Heart left ventricle (tissue), 16 donors: ENCODE measurements around the gene ISLR2. TPM values are rescaled to one million over a fixed set of nuclear protein-coding genes. Genes with fewer than 3 reads are reported as not detected.

ENCODE experiments used
- ATAC-seq, 4 donors: fragments of 200-7000 bp; cut with Tn5 transposase; one replicate each; pipeline ENCODE4 v1.9.1; 2020 to 2022; ENCODE audit warnings: moderate library complexity in 4 of 4, mild to moderate bottlenecking in 3 of 4, moderate number of reproducible peaks in 1 of 4
- DNase-seq, 5 donors: peaks; one replicate each; pipeline ENCODE4 v3.0.0-alpha.2; 2020
- H3K27ac ChIP-seq, 12 donors: fragments of 200-600 bp; sonication (generic) in 4 of 12; one replicate each; pipeline versions ENCODE4 v1.5.0 to v1.8.0; 2016 to 2022; ENCODE audit warnings: mild to moderate bottlenecking in 2 of 12
- H3K27me3 ChIP-seq, 9 donors: fragments of 200-600 bp; sonication (generic) in 2 of 9; one replicate each; pipeline versions ENCODE4 v1.5.1 to v1.8.0; 2016 to 2022; ENCODE audit warnings: mild to moderate bottlenecking in 3 of 9
- H3K36me3 ChIP-seq, 9 donors: fragments of 200-600 bp; sonication (generic) in 2 of 9; one replicate each; pipeline versions ENCODE4 v1.5.0 to v1.8.0; 2018 to 2022; ENCODE audit warnings: mild to moderate bottlenecking in 2 of 9
- H3K4me1 ChIP-seq, 12 donors: fragments of 200-600 bp; sonication (generic) in 4 of 12; one replicate each; pipeline versions ENCODE4 v1.5.0 to v1.8.0; 2016 to 2022; ENCODE audit warnings: mild to moderate bottlenecking in 3 of 12
- H3K4me3 ChIP-seq, 12 donors: fragments of 200-600 bp; sonication (generic) in 4 of 12; one replicate each; pipeline versions ENCODE4 v1.5.0 to v1.8.0; 2017 to 2022; ENCODE audit warnings: mild to moderate bottlenecking in 9 of 12, moderate library complexity in 4 of 12
- H3K9me3 ChIP-seq, 12 donors: fragments of 200-600 bp; sonication (generic) in 4 of 12; one replicate each; pipeline versions ENCODE4 v1.5.0 to v1.8.0; 2016 to 2022; ENCODE audit warnings: mild to moderate bottlenecking in 1 of 12
- POLR2A ChIP-seq, 2 donors: fragments of 450-650 bp; IDR thresholded peaks; one replicate each; pipeline ENCODE4 v1.6.1; 2017; ENCODE audit warnings: antibody characterized with exemption in 2 of 2, mild to moderate bottlenecking in 2 of 2, moderate library complexity in 2 of 2
- WGBS, 4 donors: extraction: QIAGEN DNeasy Blood & Tissue Kit in 2 of 4; methylation state at CpG; one replicate each; pipeline versions ENCODE4 v1.1.5 to v1.1.7; 2013 to 2018; 5-methylcytosine and 5-hydroxymethylcytosine counted together
- intact Hi-C, 10 donors: fragments of 100-400 bp; cut with DNase I; formaldehyde crosslinking; loops; one replicate each; pipeline versions ENCODE4 v1.11.1 to v1.14.2; 2022
- polyA plus RNA-seq, 2 donors: library from polyadenylated mRNA; stranded (reverse); fragments of 200-250 nt; gene quantifications; one replicate each; pipeline ENCODE4 v1.2.3, GENCODE V29; 2013
- total RNA-seq, 9 donors: library from RNA; depleted of rRNA in 2 of 9; stranded (reverse); fragments of >200 nt in 2 of 9; fragmentation: NEBNext Ultra II Directional in 3 of 9; extraction: Animal tissue kit (Norgen Biotek cat#: 25700) in 3 of 9; gene quantifications; one replicate each; pipeline versions ENCODE4 v1.1.0 to v1.2.4, GENCODE V29; 2016 to 2023
- TF ChIP-seq, protein P1 (sequence below), 12 donors: fragments of 200-600 bp; sonication (generic) in 4 of 12; IDR thresholded peaks; one replicate each; pipeline versions ENCODE4 v1.5.0 to v1.8.0; 2018 to 2022; ENCODE audit warnings: antibody characterized with exemption in 12 of 12, mild to moderate bottlenecking in 5 of 12
- donor health status: ischemic (EF 13 %, LVEDD 7.1; RV severe dilation, severe dysfunction).
- donor health status: healthy with polysubstance abuse.
- donor health status: DM: no; HTN: yes; CAD: no.
- donor health status: DM: no; HTN: no; CAD: no.
- donor health status: ischemic (EF 25% LVEDD 6.9; RV normal size, moderate dysfunction).
- donor health status: ischemic (EF 25% LVEDD 5.7; RV mildly dilated, moderate dysfunction).
- donor health status: healthy.
- donor health status: DM: yes; HTN: yes; CAD: no.
- donor health status: ischemic (EF 35%, LVEDD 5.7; RV mildly dilated, moderate dysfunction).
- donor health status: nonischemic (EF 11% LVEDD 7.7; RV severe dilation, severe dysfunction).
- donor health status: DM: yes; HTN: yes; CAD: no.
- donor health status: PGD.
- donor health status: ischemic (EF 29% LVEDD 5.4; RV normal size, mild dysfunction).
- donor health status: nonischemic (EF 23%, LVEDD 6.1; RV moderate dilation, normal function).

ISLR2 gene
- total and polyA plus RNA-seq, 11 donors, result 1.6 to 9.0 (median 3.1) TPM

DNA sequence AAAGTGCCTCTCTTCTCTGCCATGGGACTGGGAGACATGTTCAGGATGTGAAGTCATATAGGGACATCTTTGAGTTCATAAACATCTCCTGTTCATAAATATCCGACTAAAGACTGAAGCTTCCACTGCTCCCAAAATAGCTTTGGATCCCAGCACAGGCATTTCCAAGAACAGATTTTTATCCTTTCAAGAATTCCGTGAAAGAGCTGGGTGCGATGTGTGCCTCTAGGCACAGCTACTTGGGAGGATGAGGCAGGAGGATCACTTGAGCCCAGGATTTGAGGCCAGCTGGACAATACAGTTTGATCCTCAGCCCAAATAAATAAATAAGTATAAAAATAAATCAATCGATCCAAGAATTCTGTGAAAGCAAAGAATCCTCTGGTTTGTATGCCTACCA, 6.7 kb upstream of the ISLR2 start:
- no peak for TF ChIP-seq POLR2A (IDR thresholded peaks at IDR 0.05)
- TF ChIP-seq, protein P1, sequence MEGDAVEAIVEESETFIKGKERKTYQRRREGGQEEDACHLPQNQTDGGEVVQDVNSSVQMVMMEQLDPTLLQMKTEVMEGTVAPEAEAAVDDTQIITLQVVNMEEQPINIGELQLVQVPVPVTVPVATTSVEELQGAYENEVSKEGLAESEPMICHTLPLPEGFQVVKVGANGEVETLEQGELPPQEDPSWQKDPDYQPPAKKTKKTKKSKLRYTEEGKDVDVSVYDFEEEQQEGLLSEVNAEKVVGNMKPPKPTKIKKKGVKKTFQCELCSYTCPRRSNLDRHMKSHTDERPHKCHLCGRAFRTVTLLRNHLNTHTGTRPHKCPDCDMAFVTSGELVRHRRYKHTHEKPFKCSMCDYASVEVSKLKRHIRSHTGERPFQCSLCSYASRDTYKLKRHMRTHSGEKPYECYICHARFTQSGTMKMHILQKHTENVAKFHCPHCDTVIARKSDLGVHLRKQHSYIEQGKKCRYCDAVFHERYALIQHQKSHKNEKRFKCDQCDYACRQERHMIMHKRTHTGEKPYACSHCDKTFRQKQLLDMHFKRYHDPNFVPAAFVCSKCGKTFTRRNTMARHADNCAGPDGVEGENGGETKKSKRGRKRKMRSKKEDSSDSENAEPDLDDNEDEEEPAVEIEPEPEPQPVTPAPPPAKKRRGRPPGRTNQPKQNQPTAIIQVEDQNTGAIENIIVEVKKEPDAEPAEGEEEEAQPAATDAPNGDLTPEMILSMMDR (IDR thresholded peaks at IDR 0.05), result no peak
- intact Hi-C loops, result loop anchor here in 3 of 10 donors (10.0 kb wide), 3 partner anchors 69 to 1151 kb away; no protein-coding TSS in a partner anchor
- Histone ChIP-seq H3K27ac (no peak overlapping the region), H3K9me3 (no peaks in the 10 kb centered on the region), H3K4me3 (no peak overlapping the region), H3K27me3 (peaks cover 4 to 49% (median 18%) of the 10 kb centered on the region in 9 donors), H3K4me1 (peaks cover 0 to 15% (median 7%) of the 10 kb centered on the region in 12 donors), H3K36me3 (no peaks in the 10 kb centered on the region)
- ATAC-seq, result no peak
- 51 to 62% (median 60%) methylated on average over 4 of the region's 4 CpGs for WGBS, 4 donors
- DNase-seq, result no peak

DNA sequence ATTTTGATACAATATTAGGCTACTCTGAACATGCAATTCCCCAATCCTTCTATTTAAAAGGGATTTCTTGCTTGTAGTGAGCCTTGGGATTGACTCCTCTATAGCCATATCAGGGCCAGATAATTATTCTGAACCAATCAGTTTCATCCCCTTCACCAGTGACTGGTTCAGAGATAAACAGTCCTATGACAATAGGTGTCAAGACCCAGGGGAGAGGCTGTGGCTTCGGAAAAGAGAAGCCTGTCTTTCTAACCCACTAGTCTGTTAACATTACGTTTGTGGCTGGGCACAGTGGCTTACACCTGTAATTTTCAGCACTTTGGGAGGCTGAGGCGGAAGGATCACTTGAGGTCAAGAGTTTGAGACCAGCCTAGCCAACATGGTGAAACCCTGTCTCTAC, 6.2 kb upstream of the ISLR2 start:
- intact Hi-C loops, result loop anchor here in 3 of 10 donors (10.0 kb wide), 3 partner anchors 69 to 1151 kb away; no protein-coding TSS in a partner anchor
- Histone ChIP-seq H3K36me3 (no peaks in the 10 kb centered on the region), H3K27ac (no peak overlapping the region), H3K4me1 (peaks cover 0 to 20% (median 10%) of the 10 kb centered on the region in 12 donors), H3K9me3 (no peaks in the 10 kb centered on the region), H3K27me3 (peaks cover 7 to 54% (median 24%) of the 10 kb centered on the region in 9 donors), H3K4me3 (no peak overlapping the region)
- ATAC-seq, result no peak
- WGBS, 4 donors, result 74 to 93% (median 80%) methylated on average over 3 of the region's 3 CpGs
- no peak for DNase-seq
- no peak for TF ChIP-seq POLR2A (IDR thresholded peaks at IDR 0.05)
- TF ChIP-seq, protein P1 (IDR thresholded peaks at IDR 0.05), result no peak

DNA sequence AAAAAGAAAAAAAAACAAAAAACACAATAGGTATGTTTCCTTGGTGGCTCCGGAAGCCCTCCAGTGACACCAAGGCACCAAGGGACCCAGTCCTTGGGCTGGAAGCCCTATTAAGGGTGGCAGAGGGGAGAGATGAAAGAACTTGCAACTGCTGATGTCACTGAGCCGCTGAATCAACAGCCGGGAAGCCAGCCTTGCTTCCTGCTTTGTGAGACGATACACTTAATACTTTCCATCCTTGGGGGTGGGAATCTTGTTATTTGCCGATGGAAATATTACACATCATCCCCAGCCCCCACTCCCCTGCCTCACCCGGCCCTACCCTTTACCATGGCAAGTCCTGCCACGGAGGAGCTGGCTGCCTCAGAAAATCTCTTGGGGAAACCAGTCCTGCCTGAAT, 5.6 kb upstream of the ISLR2 start:
- peaks cover 9 to 60% (median 29%) of the 10 kb centered on the region in 9 donors for H3K27me3 ChIP-seq
- H3K27ac ChIP-seq, result no peak overlapping the region
- no peaks in the 10 kb centered on the region for H3K36me3 ChIP-seq
- H3K4me3 ChIP-seq, result no peak overlapping the region
- TF ChIP-seq, protein P1 (IDR thresholded peaks at IDR 0.05), result no peak
- no peak for TF ChIP-seq POLR2A (IDR thresholded peaks at IDR 0.05)
- DNase-seq (no peak), ATAC-seq (no peak)
- peaks cover 0 to 25% (median 15%) of the 10 kb centered on the region in 12 donors for H3K4me1 ChIP-seq
- no peaks in the 10 kb centered on the region for H3K9me3 ChIP-seq
- intact Hi-C loops, result loop anchor here in 9 of 10 donors (5.0 to 10.0 kb wide), 7 partner anchors 70 to 1150 kb away; no protein-coding TSS in a partner anchor
- WGBS, 4 donors, result 64 to 66% (median 65%) methylated on average over 7 of the region's 7 CpGs

DNA sequence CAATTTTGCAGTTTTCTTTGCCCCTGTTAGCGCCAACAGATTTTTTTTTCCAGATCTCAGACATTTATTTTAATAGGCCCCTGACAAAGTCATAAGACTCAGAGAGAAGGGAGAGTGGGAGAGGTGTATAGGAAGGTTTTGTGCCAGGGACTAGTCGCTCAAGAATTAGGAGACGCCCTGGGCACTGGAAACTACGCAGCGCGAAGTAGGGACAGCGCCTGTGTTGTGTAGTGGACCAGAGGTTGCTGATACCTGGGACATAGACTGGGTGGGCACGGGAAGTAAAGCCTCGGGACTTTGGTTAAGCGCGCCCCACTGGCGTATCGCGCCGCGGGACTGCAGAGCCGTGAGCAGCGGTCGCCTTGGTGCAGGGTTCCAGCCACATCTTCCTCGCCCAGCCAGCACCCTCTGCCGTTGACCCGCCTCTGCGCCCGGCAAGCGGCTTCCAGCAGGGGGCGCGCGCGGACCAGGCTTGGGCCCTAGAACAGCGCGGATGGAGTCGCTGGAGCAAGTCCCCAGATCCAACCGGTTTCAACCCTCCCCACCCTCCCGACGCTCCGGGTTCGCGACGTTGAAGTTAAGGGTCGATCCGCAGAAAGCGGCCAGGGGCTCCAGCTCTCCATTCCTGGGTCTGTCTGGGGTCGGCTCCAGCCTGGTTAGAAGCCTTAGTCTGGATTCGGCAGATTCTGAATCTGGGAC, 3.0 kb upstream of the ISLR2 start:
- Histone ChIP-seq H3K9me3 (no peaks in the 10 kb centered on the region), H3K27ac (peak overlapping the region in 9 of 12 donors; percentile 63 to 88 (median 78)), H3K27me3 (peaks cover 12 to 84% (median 48%) of the 10 kb centered on the region in 9 donors), H3K4me3 (peak overlapping the region; percentile 13 to 64 (median 50)), H3K4me1 (peaks cover 0 to 43% (median 21%) of the 10 kb centered on the region in 12 donors), H3K36me3 (no peaks in the 10 kb centered on the region)
- intact Hi-C loops, result loop anchor here (1.0 to 10.0 kb wide), 12 partner anchors 73 to 1147 kb away; no protein-coding TSS in a partner anchor
- ATAC-seq, result peak; percentile 87 to 96 (median 96)
- 9 to 20% (median 11%) methylated on average over 19 to 44 of the region's 44 CpGs for WGBS, 4 donors
- peak; percentile 89 to 95 (median 91) for DNase-seq
- TF ChIP-seq, protein P1 (IDR thresholded peaks at IDR 0.05), result peak; percentile 97 to 100 (median 99)
- no peak for TF ChIP-seq POLR2A (IDR thresholded peaks at IDR 0.05)
